Measurements from ENCODE around the gene CASP7. TPM values are rescaled to one million over a fixed set of nuclear protein-coding genes. Genes with fewer than 3 reads are reported as not detected.

The CASP7 gene
- total RNA-seq, 4 donors from 2014 or later: 10.2 to 15.7 (median 11.6) TPM

DNA sequence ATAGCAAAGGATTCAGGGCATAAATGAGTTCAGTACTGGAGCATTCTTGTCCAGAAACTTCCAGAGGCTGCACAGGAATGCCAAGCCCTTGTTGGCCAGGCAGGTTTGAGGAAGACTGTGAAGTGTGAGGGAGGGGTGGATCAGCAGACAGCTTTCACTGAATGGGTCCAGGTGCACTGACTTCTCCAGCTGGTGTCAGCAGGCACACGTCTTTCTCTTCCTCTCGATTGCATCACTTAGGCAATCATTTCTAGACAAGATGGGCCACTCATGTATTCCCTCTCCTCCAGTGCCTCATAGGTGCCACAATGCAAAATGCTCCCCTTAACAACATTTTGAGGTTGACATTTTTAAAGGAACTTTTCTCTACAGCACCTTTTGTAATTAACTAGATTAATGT, 56.2 kb downstream of the CASP7 start:
- Histone ChIP-seq H3K27ac (replicated peaks in 1 of 4) (no peak overlapping the region), H3K4me1 (peaks cover 0 to 55% (median 47%) of the 10 kb centered on the region in 4 donors), H3K36me3 (no peaks in the 10 kb centered on the region)

DNA sequence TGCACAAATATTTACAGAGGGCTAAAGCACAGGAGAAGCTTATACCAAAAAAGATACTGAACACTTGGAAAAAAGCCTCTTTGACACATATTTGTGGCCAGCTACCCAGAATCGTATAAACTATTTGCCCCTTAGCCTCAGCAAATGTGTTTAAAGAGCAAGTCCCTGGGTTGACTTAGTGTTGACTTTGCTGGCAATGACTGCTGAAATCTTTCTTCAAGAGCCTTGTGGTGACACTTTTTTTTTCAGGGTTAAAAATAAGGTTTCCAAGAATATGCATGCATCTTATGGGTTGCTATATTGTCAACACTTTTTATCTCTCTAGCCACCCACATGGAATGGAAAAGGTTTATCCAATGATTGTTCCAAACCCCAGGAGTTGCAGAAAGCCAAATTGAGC, 56.9 kb downstream of the CASP7 start:
- H3K27ac ChIP-seq (replicated peaks in 1 of 4): peak overlapping the region in 1 of 4 donors; percentile 30
- H3K27me3 ChIP-seq: no peaks in the 10 kb centered on the region
- no peaks in the 10 kb centered on the region for H3K9me3 ChIP-seq
- intact Hi-C loops (cut with DNase I): no loop called here
- H3K36me3 ChIP-seq: no peaks in the 10 kb centered on the region
- TF ChIP-seq CTCF (IDR thresholded peaks at IDR 0.05) (no peak), POLR2AphosphoS5 (IDR thresholded peaks at IDR 0.05) (no peak), EP300 (IDR thresholded peaks at IDR 0.05) (no peak), POLR2A (IDR thresholded peaks at IDR 0.05; ENCODE audit: low read depth) (no peak)
- no peak overlapping the region for H3K4me3 ChIP-seq
- H3K4me1 ChIP-seq: peaks cover 0 to 49% (median 40%) of the 10 kb centered on the region in 4 donors
- WGBS: 24% methylated on average over 1 of the region's 1 CpG
- no peak for DNase-seq (ENCODE audit: extremely low spot score)

More for the DNA sequence above, 56.2 kb downstream of the CASP7 start:
- Histone ChIP-seq H3K9me3 (no peaks in the 10 kb centered on the region), H3K27me3 (no peaks in the 10 kb centered on the region), H3K4me3 (no peak overlapping the region)
- no peak for DNase-seq (ENCODE audit: extremely low spot score)
- intact Hi-C loops (cut with DNase I): no loop called here
- WGBS: 19% methylated on average over 2 of the region's 2 CpGs
- TF ChIP-seq EP300 (IDR thresholded peaks at IDR 0.05): no peak
- TF ChIP-seq CTCF (IDR thresholded peaks at IDR 0.05): peak in 1 of 3 experiments; percentile 2

- DNase-seq (ENCODE audit: extremely low spot score): peak; percentile 10
- WGBS: 85% methylated on average over 4 of the region's 4 CpGs
- Histone ChIP-seq H3K9me3 (no peaks in the 10 kb centered on the region), H3K4me3 (no peak overlapping the region), H3K27me3 (no peaks in the 10 kb centered on the region), H3K27ac (replicated peaks in 1 of 4) (no peak overlapping the region), H3K4me1 (peaks cover 0 to 28% (median 21%) of the 10 kb centered on the region in 4 donors), H3K36me3 (no peaks in the 10 kb centered on the region)
- TF ChIP-seq CTCF (IDR thresholded peaks at IDR 0.05): no peak
- no peak for TF ChIP-seq POLR2A (IDR thresholded peaks at IDR 0.05; ENCODE audit: low read depth)
- no peak for TF ChIP-seq EP300 (IDR thresholded peaks at IDR 0.05)
- no peak for TF ChIP-seq POLR2AphosphoS5 (IDR thresholded peaks at IDR 0.05)
- intact Hi-C loops (cut with DNase I): no loop called here
Measured at GRCh38 chr10:113739031-113739430, 59.3 kb downstream of the CASP7 start.

GRCh38 chr10:113739577-113739976, 59.9 kb downstream of the CASP7 start:
- Histone ChIP-seq H3K27me3 (no peaks in the 10 kb centered on the region), H3K27ac (replicated peaks in 1 of 4) (no peak overlapping the region), H3K9me3 (no peaks in the 10 kb centered on the region), H3K4me3 (no peak overlapping the region), H3K4me1 (peaks cover 0 to 27% (median 21%) of the 10 kb centered on the region in 4 donors), H3K36me3 (no peaks in the 10 kb centered on the region)
- 86% methylated on average over 3 of the region's 3 CpGs for WGBS
- intact Hi-C loops (cut with DNase I): no loop called here
- TF ChIP-seq CTCF (IDR thresholded peaks at IDR 0.05): no peak
- no peak for TF ChIP-seq EP300 (IDR thresholded peaks at IDR 0.05)
- no peak for TF ChIP-seq POLR2A (IDR thresholded peaks at IDR 0.05; ENCODE audit: low read depth)
- TF ChIP-seq POLR2AphosphoS5 (IDR thresholded peaks at IDR 0.05): no peak
- peak; percentile 53 for DNase-seq (ENCODE audit: extremely low spot score)

- DNase-seq (ENCODE audit: extremely low spot score): peak; percentile 39
- H3K36me3 ChIP-seq: no peaks in the 10 kb centered on the region
- H3K4me1 ChIP-seq: peaks cover 0 to 14% (median 10%) of the 10 kb centered on the region in 4 donors
- TF ChIP-seq EP300 (IDR thresholded peaks at IDR 0.05): no peak
- TF ChIP-seq POLR2A (IDR thresholded peaks at IDR 0.05; ENCODE audit: low read depth): no peak
- TF ChIP-seq CTCF (IDR thresholded peaks at IDR 0.05): no peak
- TF ChIP-seq POLR2AphosphoS5 (IDR thresholded peaks at IDR 0.05): no peak
- H3K9me3 ChIP-seq: no peaks in the 10 kb centered on the region
- H3K4me3 ChIP-seq: no peak overlapping the region
- 83% methylated on average over 3 of the region's 3 CpGs for WGBS
- H3K27ac ChIP-seq (replicated peaks in 1 of 4): no peak overlapping the region
- H3K27me3 ChIP-seq: no peaks in the 10 kb centered on the region
- intact Hi-C loops (cut with DNase I): no loop called here
Measured at GRCh38 chr10:113740850-113741249, 61.1 kb downstream of the CASP7 start.
